Measurements from ENCODE around the gene COMTD1.
"Not testable (repeated sequence)": the region's sequence is repeated elsewhere in the genome, so short reads cannot be mapped to it uniquely, and the experiment has no call there.

The COMTD1 gene

DNA sequence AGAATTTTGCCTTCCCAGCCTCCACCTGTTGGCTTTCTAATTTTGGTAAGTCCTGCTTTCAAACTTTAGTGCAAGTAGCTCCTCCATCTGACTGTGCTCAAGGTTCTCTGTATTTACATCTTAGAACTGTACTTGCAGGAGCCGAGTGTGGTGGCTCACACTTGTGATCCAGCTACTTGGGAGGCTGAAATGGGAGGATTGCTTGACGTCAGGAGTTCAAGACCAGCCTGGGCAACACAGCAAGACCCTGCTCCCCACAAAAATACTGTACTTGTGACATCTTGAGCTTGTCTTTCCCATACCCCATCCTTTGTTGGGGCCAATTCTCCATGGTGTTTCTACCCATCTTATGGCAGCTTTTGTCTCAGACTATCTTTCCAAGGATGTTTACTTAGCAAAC, 29.8 kb downstream of the COMTD1 start:
- Histone ChIP-seq H3K27me3 (ENCODE audit: insufficient read depth, low read length) (no peaks in the 10 kb centered on the region), H3K79me1 (ENCODE audit: low read length) (peaks cover 12% of the 10 kb centered on the region), H3K4me3 (ENCODE audit: low read depth, low read length) (no peak overlapping the region), H3K18ac (ENCODE audit: low read length) (no peak overlapping the region), H3K4ac (ENCODE audit: low read depth, low read length) (no peak overlapping the region), H3K36me3 (ENCODE audit: control insufficient read depth in 1 of 2, insufficient read depth in 2 of 2, low read length in 2 of 2) (no peaks in the 10 kb centered on the region), H3K9ac (ENCODE audit: low read length) (no peak overlapping the region), H3K4me1 (ENCODE audit: control insufficient read depth in 1 of 2, insufficient read depth in 2 of 2, low read length in 2 of 2) (peaks cover 5 to 9% of the 10 kb centered on the region in 2 experiments), H3K14ac (ENCODE audit: low read length) (no peak overlapping the region), H3K9me3 (ENCODE audit: insufficient read depth, low read depth, low read length) (no peaks in the 10 kb centered on the region), H2BK12ac (ENCODE audit: low read length) (no peak overlapping the region), H4K12ac (ENCODE audit: low read depth, low read length) (no peak overlapping the region), H4K8ac (ENCODE audit: low read depth, low read length) (no peak overlapping the region), H2BK5ac (ENCODE audit: low read depth, low read length, poor library complexity) (no peak overlapping the region), H3K23ac (ENCODE audit: low read length) (no peak overlapping the region), H4K91ac (ENCODE audit: low read depth, low read length) (no peak overlapping the region), H3K79me2 (ENCODE audit: control insufficient read depth, insufficient read depth, low read length, poor library complexity) (peaks cover 10% of the 10 kb centered on the region), H2BK120ac (ENCODE audit: insufficient read depth, low read length, poor library complexity) (no peak overlapping the region), H3K27ac (ENCODE audit: low read depth, low read length) (no peak overlapping the region), H2AFZ (ENCODE audit: insufficient read depth, low read length, poor library complexity) (no peak overlapping the region), H3K4me2 (ENCODE audit: low read length) (no peak overlapping the region), H2AK5ac (ENCODE audit: low read length) (no peak overlapping the region)
- no CpG with 5 or more reads among the region's 2 CpGs for WGBS (ENCODE audit: extremely low coverage, insufficient coverage, insufficient read length)
- DNase-seq = no peak

DNA sequence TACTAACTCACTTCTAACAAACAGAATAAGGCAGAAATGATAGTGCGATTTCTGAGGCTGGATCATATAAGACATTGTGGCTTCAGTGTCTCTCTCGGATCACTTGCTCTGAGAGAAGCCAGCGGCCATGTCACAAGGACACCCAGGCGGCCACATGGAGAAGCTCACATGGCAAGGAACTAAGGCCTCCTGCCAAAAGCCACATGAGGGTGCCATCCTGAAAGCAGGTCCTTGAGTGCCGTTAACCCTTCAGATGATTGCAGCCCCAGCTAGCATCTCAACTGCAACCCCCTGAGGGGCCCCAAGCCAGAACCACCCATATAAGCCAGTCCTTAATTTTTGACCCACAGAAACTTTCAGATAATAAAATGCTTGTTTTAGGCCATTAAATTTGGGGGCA, 32.0 kb downstream of the COMTD1 start:
- Histone ChIP-seq H3K27me3 (ENCODE audit: insufficient read depth, low read length) (no peaks in the 10 kb centered on the region), H2BK12ac (ENCODE audit: low read length) (no peak overlapping the region), H3K14ac (ENCODE audit: low read length) (no peak overlapping the region), H4K91ac (ENCODE audit: low read depth, low read length) (no peak overlapping the region), H3K4me3 (ENCODE audit: low read depth, low read length) (no peak overlapping the region), H3K9me3 (ENCODE audit: insufficient read depth, low read depth, low read length) (no peaks in the 10 kb centered on the region), H4K12ac (ENCODE audit: low read depth, low read length) (no peak overlapping the region), H4K8ac (ENCODE audit: low read depth, low read length) (no peak overlapping the region), H2AFZ (ENCODE audit: insufficient read depth, low read length, poor library complexity) (no peak overlapping the region), H3K4ac (ENCODE audit: low read depth, low read length) (no peak overlapping the region), H2BK120ac (ENCODE audit: insufficient read depth, low read length, poor library complexity) (no peak overlapping the region), H3K79me1 (ENCODE audit: low read length) (no peaks in the 10 kb centered on the region), H3K27ac (ENCODE audit: low read depth, low read length) (no peak overlapping the region), H3K18ac (ENCODE audit: low read length) (no peak overlapping the region), H3K9ac (ENCODE audit: low read length) (no peak overlapping the region), H2AK5ac (ENCODE audit: low read length) (no peak overlapping the region), H3K79me2 (ENCODE audit: control insufficient read depth, insufficient read depth, low read length, poor library complexity) (no peaks in the 10 kb centered on the region), H2BK5ac (ENCODE audit: low read depth, low read length, poor library complexity) (no peak overlapping the region), H3K4me1 (ENCODE audit: control insufficient read depth in 1 of 2, insufficient read depth in 2 of 2, low read length in 2 of 2) (peaks cover 0 to 3% of the 10 kb centered on the region in 2 experiments), H3K4me2 (ENCODE audit: low read length) (no peak overlapping the region), H3K23ac (ENCODE audit: low read length) (no peak overlapping the region), H3K36me3 (ENCODE audit: control insufficient read depth in 1 of 2, insufficient read depth in 2 of 2, low read length in 2 of 2) (no peaks in the 10 kb centered on the region)
- DNase-seq = no peak
- no CpG with 5 or more reads among the region's 5 CpGs for WGBS (ENCODE audit: extremely low coverage, insufficient coverage, insufficient read length)

DNA sequence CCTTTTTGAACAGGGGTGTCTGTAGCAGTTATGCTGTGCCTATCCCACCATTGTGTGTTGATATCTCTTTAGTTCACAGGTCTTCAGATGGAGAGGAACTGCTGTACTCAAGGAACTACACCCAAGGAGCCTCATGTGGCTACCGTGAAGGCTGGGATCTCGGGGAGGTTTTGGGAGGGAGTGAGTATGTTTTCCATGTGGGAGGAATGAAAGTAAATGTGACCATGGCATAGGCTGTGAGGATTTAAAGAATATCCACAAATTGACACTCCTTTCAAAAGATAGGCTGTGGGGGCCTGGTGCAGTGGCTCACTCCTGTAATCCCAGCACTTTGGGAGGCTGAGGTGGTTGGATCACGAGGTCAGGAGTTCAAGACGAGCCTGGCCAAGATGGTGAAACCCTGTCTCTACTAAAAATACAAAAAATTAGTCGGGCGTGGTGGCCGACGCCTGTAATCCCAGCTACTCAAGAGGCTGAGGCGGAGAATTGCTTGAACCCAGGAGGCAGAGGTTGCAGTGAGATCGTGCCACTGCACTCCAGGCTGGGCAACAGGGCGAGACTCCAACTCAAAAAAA, 32.6 kb downstream of the COMTD1 start:
- not testable (repeated sequence) for H3K27me3 ChIP-seq (ENCODE audit: insufficient read depth, low read length); H3K79me2 ChIP-seq (ENCODE audit: control insufficient read depth, insufficient read depth, low read length, poor library complexity); H2BK12ac ChIP-seq (ENCODE audit: low read length); H3K9me3 ChIP-seq (ENCODE audit: insufficient read depth, low read depth, low read length); H3K36me3 ChIP-seq (ENCODE audit: control insufficient read depth in 1 of 2, insufficient read depth in 2 of 2, low read length in 2 of 2); H4K8ac ChIP-seq (ENCODE audit: low read depth, low read length); H2AK5ac ChIP-seq (ENCODE audit: low read length); H3K79me1 ChIP-seq (ENCODE audit: low read length); H3K4me2 ChIP-seq (ENCODE audit: low read length); H3K4me3 ChIP-seq (ENCODE audit: low read depth, low read length); H3K18ac ChIP-seq (ENCODE audit: low read length); H3K14ac ChIP-seq (ENCODE audit: low read length); H4K91ac ChIP-seq (ENCODE audit: low read depth, low read length); DNase-seq; H2BK5ac ChIP-seq (ENCODE audit: low read depth, low read length, poor library complexity); H3K4ac ChIP-seq (ENCODE audit: low read depth, low read length); H2AFZ ChIP-seq (ENCODE audit: insufficient read depth, low read length, poor library complexity); H3K27ac ChIP-seq (ENCODE audit: low read depth, low read length); H3K9ac ChIP-seq (ENCODE audit: low read length); H3K23ac ChIP-seq (ENCODE audit: low read length); H3K4me1 ChIP-seq (ENCODE audit: control insufficient read depth in 1 of 2, insufficient read depth in 2 of 2, low read length in 2 of 2); H4K12ac ChIP-seq (ENCODE audit: low read depth, low read length); H2BK120ac ChIP-seq (ENCODE audit: insufficient read depth, low read length, poor library complexity)
- no CpG with 5 or more reads among the region's 11 CpGs for WGBS (ENCODE audit: extremely low coverage, insufficient coverage, insufficient read length)

DNA sequence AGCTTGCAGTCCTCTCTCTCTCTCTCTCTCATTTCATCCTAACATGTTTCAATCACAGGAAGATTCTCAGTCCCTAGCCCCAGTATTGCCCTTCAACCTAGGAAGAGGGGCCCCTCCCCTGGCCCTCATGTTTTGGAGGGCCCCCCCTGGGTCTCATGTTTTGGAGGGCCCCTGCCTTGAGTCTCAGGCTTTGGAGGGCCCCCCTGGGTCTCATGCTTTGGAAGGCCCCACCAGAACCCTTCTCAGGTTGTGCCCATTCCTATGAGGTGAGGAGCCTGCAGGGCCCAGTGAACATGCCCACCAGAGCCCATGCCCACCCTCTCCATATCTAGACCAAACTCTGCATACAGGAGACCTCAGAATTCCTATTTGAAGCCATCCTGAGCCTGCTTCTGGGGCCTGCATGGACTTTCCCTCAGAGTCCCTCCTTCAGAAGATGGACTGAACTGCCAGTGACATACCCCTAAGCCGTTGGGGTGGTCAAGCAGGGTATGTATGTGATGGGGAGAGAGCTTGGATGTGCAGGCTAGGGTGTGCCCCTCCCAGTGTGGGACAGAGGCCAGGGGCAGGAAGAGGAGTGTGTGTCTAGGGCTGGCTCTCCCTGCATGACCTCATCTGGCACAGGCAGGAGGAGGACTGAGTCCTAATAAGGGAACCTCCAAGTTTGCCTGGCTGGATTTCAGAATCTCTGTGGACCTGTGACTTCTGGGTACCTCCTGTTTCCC, 33.3 kb downstream of the COMTD1 start:
- no peak overlapping the region for H2BK120ac ChIP-seq (ENCODE audit: insufficient read depth, low read length, poor library complexity)

More for the DNA sequence above, 33.3 kb downstream of the COMTD1 start:
- H3K18ac ChIP-seq (ENCODE audit: low read length) = no peak overlapping the region
- no peaks in the 10 kb centered on the region for H3K4me1 ChIP-seq (ENCODE audit: control insufficient read depth in 1 of 2, insufficient read depth in 2 of 2, low read length in 2 of 2)
- no peak overlapping the region for H2AFZ ChIP-seq (ENCODE audit: insufficient read depth, low read length, poor library complexity)
- H3K36me3 ChIP-seq (ENCODE audit: control insufficient read depth in 1 of 2, insufficient read depth in 2 of 2, low read length in 2 of 2) = no peaks in the 10 kb centered on the region
- no peak overlapping the region for H3K9ac ChIP-seq (ENCODE audit: low read length)
- no peaks in the 10 kb centered on the region for H3K9me3 ChIP-seq (ENCODE audit: insufficient read depth, low read depth, low read length)
- no peak overlapping the region for H3K4me2 ChIP-seq (ENCODE audit: low read length)
- H4K91ac ChIP-seq (ENCODE audit: low read depth, low read length) = no peak overlapping the region
- no peak overlapping the region for H4K12ac ChIP-seq (ENCODE audit: low read depth, low read length)
- H2AK5ac ChIP-seq (ENCODE audit: low read length) = no peak overlapping the region
- H3K79me1 ChIP-seq (ENCODE audit: low read length) = no peaks in the 10 kb centered on the region
- no peak overlapping the region for H3K27ac ChIP-seq (ENCODE audit: low read depth, low read length)
- no peak overlapping the region for H2BK5ac ChIP-seq (ENCODE audit: low read depth, low read length, poor library complexity)
- H4K8ac ChIP-seq (ENCODE audit: low read depth, low read length) = no peak overlapping the region
- WGBS (ENCODE audit: extremely low coverage, insufficient coverage, insufficient read length) = no CpG with 5 or more reads among the region's 1 CpG
- H3K4me3 ChIP-seq (ENCODE audit: low read depth, low read length) = no peak overlapping the region
- no peaks in the 10 kb centered on the region for H3K27me3 ChIP-seq (ENCODE audit: insufficient read depth, low read length)
- H3K4ac ChIP-seq (ENCODE audit: low read depth, low read length) = no peak overlapping the region
- H2BK12ac ChIP-seq (ENCODE audit: low read length) = no peak overlapping the region
- DNase-seq = no peak
- no peak overlapping the region for H3K23ac ChIP-seq (ENCODE audit: low read length)
- H3K14ac ChIP-seq (ENCODE audit: low read length) = no peak overlapping the region
- H3K79me2 ChIP-seq (ENCODE audit: control insufficient read depth, insufficient read depth, low read length, poor library complexity) = no peaks in the 10 kb centered on the region
